Activated T-cell treated with anti-CD3 and anti-CD28 coated beads, Interleukin-2, amount 50 U/mL, for 72 hours (primary cell): ENCODE measurements around the gene VEGFA. TPM values are rescaled to one million over a fixed set of nuclear protein-coding genes. Genes with fewer than 3 reads are reported as not detected.
A peak's percentile ranks its signal among the peaks of the same experiment; 100 is the strongest.

ENCODE experiments used
- ATAC-seq, 2 donors: fragments of 150-1000 bp; cut with Tn5 transposase; replicated peaks in 1 of 2; 2 replicates each; pipeline ENCODE4 v1.10.0; 2021; ENCODE audit warnings: moderate library complexity in 2 of 2, mild to moderate bottlenecking in 1 of 2
- DNase-seq, 2 donors: peaks; one replicate each; pipeline ENCODE4 v3.0.0; 2021 to 2022; ENCODE audit warnings: mixed read lengths in 1 of 2
- H3K27ac Mint-ChIP-seq: one replicate; pipeline ENCODE4 v1.8.0; 2022; ENCODE audit warnings: mild to moderate bottlenecking, moderate library complexity, mixed read lengths
- H3K27me3 Mint-ChIP-seq: one replicate; pipeline ENCODE4 v1.8.0; 2022; ENCODE audit warnings: low read depth, mixed read lengths
- H3K36me3 Mint-ChIP-seq, 2 donors: one replicate each; pipeline ENCODE4 v1.8.0; 2022; ENCODE audit warnings: mixed read lengths in 2 of 2, mild to moderate bottlenecking in 1 of 2; ENCODE audit not compliant: insufficient read depth in 2 of 2
- H3K4me1 Mint-ChIP-seq: one replicate; pipeline ENCODE4 v1.8.0; 2022; ENCODE audit warnings: low read depth, mixed read lengths
- H3K4me3 Mint-ChIP-seq, 2 donors: one replicate each; pipeline ENCODE4 v1.8.0; 2022; ENCODE audit warnings: mild to moderate bottlenecking in 2 of 2, mixed read lengths in 2 of 2, moderate library complexity in 2 of 2
- H3K9me3 Mint-ChIP-seq, 2 donors: one replicate each; pipeline ENCODE4 v1.8.0; 2022; ENCODE audit warnings: mixed read lengths in 2 of 2
- total RNA-seq, 2 donors: library from RNA; stranded (reverse); gene quantifications; one replicate each; pipeline ENCODE4 v1.2.3, GENCODE V29; 2022

The VEGFA gene
- total RNA-seq, 2 donors from 2014 or later = 65.2 to 67.1 TPM

DNA sequence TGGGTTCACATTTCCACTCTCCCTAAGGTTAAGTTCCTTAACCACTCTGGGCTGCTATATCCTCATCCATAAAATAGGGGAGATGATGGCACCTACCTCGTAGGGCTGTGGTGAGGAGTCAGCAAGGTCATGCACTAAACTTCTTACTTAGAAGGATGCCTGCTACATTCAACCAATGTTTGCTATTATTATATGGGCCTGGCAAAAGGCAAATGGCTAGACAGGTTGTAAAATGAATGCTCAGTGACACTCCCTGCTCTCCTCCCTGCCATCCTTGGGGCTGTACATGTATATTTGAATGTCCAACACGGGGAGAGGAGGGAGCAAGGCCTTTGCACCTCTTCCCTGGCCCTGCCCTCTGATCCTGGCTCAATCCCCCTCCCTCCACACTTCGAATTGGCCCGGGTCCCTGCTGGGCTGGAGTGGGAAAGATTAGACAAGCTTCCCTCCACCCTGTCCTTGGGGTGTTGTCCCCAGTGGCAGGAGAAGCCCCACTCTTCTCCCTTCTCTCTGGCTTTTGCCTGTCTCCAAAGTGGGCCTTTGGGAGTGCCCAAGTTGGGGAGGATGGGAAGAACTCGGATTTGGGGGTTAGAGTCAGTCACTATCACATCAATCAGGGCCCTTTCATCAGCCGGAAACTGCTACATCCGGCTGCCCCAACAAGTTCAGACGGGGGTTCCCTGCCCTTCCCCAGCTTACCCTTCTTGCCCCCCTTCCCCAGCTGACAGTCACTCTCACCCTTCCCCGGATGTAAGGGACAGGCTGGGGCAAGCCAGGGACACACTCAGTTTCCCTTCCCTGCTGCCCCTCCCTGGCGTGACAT is 36.3 kb upstream of the VEGFA start:
- Mint-ChIP-seq H3K4me3 (peak overlapping the region in 1 of 2 donors; percentile 31), H3K9me3 (peaks cover 10 to 18% of the 10 kb centered on the region in 2 donors), H3K4me1 (peaks cover 11% of the 10 kb centered on the region), H3K36me3 (peaks cover 8 to 22% of the 10 kb centered on the region in 2 donors), H3K27me3 (no peaks in the 10 kb centered on the region), H3K27ac (peak overlapping the region; percentile 81)
- ATAC-seq (peak; percentile 62 to 81), DNase-seq (peak; percentile 29 to 56)

DNA sequence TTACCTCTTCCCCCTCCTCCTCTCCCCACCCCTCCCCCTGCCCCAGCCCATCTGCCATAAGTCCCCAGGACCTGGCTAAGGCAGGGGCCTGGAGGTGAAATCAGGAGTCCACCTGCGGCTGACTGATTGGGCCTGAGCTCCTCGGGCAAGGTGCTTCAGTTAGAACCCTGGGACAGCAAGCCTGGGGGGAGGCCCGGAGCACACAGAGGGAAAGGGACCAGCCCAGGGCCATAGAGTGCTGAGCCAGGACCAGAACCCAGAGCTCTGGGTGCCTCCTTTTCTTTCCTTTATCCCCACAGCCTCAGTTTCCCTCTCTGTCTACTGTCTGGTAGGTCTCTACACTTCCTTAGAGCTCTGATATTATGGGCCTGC is 35.7 kb upstream of the VEGFA start:
- ATAC-seq (peak in 1 of 2 donors; percentile 24), DNase-seq (no peak)
- Mint-ChIP-seq H3K36me3 (peaks cover 8 to 19% of the 10 kb centered on the region in 2 donors), H3K4me3 (peak overlapping the region in 1 of 2 donors; percentile 16), H3K27me3 (no peaks in the 10 kb centered on the region), H3K4me1 (peaks cover 11% of the 10 kb centered on the region), H3K9me3 (peaks cover 10 to 16% of the 10 kb centered on the region in 2 donors), H3K27ac (no peak overlapping the region)

DNA sequence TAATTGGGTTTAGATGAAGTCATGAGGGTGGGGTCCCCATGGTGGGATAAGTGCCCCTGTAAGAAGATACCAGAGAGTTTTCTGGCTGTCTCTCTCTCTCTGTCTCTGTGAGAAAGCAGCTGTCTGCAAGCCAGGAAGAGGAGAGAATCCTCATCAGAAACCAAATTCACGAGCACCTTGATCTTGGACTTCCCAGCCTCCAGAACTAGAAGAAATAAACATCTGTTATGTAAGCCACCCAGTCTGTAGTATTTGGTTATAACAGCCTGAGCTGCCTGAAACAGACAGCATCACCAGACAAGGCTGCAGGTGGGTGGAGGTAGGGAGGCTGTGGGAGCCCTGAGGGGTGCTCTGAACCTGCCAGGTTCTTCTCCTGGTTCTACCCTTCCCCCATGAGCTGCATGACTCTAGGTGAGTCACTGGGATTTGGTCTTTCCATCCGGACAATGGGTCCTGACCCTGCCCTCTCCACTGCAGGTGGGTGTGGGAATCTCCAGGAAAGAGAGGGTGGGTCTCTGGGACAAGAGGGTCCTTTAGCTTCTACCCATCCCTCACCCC is 34.3 kb upstream of the VEGFA start:
- H3K4me3 Mint-ChIP-seq = no peak overlapping the region
- peaks cover 11% of the 10 kb centered on the region for H3K4me1 Mint-ChIP-seq
- no peaks in the 10 kb centered on the region for H3K27me3 Mint-ChIP-seq
- DNase-seq (no peak), ATAC-seq (no peak)
- peaks cover 8 to 13% of the 10 kb centered on the region in 2 donors for H3K9me3 Mint-ChIP-seq
- peaks cover 4 to 16% of the 10 kb centered on the region in 2 donors for H3K36me3 Mint-ChIP-seq
- H3K27ac Mint-ChIP-seq = no peak overlapping the region

DNA sequence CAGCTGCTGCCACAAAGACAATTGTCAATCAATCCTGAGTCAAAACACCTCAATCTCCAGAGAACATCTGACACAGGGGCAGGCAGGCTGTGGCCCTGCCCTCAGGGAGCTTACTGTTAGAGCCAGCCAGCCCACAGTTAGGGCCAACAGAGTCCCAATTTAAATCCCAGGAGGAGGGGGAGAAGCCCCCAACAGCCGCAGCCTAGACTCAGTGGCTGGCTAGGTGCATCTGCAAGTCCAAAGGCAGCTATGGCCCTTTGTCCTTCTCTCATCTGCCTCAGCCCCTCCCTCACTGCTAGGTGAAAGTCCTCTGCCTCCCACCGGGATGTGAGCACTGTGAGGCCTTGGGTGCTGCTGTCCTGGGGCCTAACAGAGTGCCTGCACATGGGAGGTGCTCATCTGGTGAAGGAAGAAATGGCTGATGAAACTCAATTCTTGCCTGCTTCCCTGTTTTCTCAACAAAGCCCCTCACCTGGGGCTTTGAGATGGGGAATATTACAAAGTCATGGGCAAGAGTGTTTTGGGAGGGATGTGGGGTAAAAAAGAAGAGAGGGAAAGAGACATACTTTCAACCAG is 33.7 kb upstream of the VEGFA start:
- H3K27ac Mint-ChIP-seq = no peak overlapping the region
- H3K4me3 Mint-ChIP-seq = no peak overlapping the region
- H3K36me3 Mint-ChIP-seq = peaks cover 3 to 10% of the 10 kb centered on the region in 2 donors
- no peaks in the 10 kb centered on the region for H3K27me3 Mint-ChIP-seq
- H3K9me3 Mint-ChIP-seq = peaks cover 8% of the 10 kb centered on the region in 2 donors
- peaks cover 11% of the 10 kb centered on the region for H3K4me1 Mint-ChIP-seq
- DNase-seq (no peak), ATAC-seq (no peak)

DNA sequence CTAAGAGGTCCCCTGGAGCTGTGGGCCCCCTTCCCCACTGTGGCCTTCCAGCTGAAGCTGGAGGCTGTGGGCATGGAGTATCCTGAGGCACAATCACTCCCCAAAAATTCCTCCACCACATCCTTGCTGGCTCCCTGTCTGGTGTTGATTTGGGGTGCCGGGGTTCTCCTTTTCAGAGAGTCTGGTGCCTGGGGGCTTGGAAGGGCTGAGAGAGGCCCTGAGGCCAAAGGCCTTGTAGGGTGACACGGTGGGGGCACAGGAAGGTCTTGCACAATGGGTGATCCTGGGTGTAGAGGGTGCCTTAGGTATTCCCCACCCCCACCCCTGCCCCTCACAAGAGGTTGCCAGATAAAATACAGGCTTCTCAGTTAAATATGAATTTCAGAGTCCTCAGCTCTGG is 33.2 kb upstream of the VEGFA start:
- peaks cover 11% of the 10 kb centered on the region for H3K4me1 Mint-ChIP-seq
- H3K27ac Mint-ChIP-seq = no peak overlapping the region
- DNase-seq (no peak), ATAC-seq (no peak)
- peaks cover 3 to 6% of the 10 kb centered on the region in 2 donors for H3K36me3 Mint-ChIP-seq
- H3K9me3 Mint-ChIP-seq = peaks cover 3 to 6% of the 10 kb centered on the region in 2 donors
- H3K4me3 Mint-ChIP-seq = no peak overlapping the region
- H3K27me3 Mint-ChIP-seq = no peaks in the 10 kb centered on the region

DNA sequence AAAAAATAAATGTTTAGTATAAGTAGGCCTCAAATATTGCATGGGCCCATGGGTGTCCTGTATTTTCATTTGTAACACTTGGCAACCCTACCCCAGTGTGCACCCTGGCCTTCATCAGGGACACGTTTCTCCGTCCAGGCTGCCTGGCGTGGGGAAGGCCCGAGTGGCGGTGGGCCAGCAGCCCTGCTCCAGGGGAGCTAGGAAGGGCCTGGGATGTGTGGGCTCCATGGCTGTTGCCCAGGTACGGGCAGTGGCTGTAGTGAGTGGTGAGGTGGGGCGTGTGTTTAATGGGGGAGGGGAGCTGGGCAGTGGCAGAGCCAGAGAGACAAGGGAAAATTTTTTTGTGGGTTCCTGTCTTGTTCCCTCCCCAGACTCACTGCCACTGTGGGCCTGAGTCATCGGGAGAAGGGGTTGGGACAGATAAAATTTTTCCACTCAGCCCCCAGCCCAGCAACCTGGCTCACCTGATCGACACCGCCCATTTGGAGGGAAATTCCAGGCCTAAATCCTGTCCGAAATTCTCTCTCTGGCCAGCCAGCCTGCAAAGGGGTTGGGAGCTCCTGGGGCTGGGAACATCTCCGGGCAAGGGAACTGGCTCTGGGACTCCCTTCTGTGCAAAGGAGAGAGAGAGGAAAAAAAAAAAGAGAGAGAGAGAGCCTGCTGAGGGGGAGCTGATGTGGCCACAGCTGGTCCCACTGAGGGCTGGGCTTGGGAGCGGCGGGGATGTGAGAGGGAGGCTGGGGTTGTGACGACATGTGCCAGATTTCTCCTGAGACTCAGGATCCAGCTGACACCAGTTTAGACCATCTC is 32.5 kb upstream of the VEGFA start:
- H3K4me1 Mint-ChIP-seq = peaks cover 11% of the 10 kb centered on the region
- H3K27ac Mint-ChIP-seq = no peak overlapping the region
- ATAC-seq (no peak), DNase-seq (no peak)
- H3K9me3 Mint-ChIP-seq = peaks cover 0 to 3% of the 10 kb centered on the region in 2 donors
- H3K36me3 Mint-ChIP-seq = peaks cover 1 to 2% of the 10 kb centered on the region in 2 donors
- H3K4me3 Mint-ChIP-seq = no peak overlapping the region
- H3K27me3 Mint-ChIP-seq = no peaks in the 10 kb centered on the region

DNA sequence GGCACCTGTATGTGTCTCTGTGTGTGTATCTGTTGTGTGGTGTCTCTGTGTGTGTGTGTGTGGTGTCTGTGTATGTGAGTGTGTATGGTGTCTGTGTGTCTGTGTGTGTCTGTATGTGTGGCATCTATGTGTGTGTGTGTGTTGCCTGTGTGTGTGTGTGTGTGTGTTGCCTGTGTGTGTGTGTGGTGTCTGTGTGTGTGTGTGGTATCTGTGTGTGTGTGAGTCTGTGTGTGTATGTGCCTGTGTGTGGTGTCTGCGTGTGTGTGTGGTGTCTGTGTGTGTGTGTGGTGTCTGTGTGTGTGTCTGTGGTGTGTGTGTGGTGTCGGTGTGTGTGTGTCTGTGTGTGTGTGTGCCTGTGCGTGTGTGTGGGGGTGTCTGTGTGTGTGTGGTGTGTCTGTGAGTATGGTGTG is 31.7 kb upstream of the VEGFA start:
- H3K27me3 Mint-ChIP-seq = no peaks in the 10 kb centered on the region
- peaks cover 11% of the 10 kb centered on the region for H3K4me1 Mint-ChIP-seq
- H3K9me3 Mint-ChIP-seq = peaks cover 0 to under 1% of the 10 kb centered on the region in 2 donors
- no peak overlapping the region for H3K4me3 Mint-ChIP-seq
- no peak for ATAC-seq
- H3K36me3 Mint-ChIP-seq = no peaks in the 10 kb centered on the region
- DNase-seq = no peak
- H3K27ac Mint-ChIP-seq = no peak overlapping the region

DNA sequence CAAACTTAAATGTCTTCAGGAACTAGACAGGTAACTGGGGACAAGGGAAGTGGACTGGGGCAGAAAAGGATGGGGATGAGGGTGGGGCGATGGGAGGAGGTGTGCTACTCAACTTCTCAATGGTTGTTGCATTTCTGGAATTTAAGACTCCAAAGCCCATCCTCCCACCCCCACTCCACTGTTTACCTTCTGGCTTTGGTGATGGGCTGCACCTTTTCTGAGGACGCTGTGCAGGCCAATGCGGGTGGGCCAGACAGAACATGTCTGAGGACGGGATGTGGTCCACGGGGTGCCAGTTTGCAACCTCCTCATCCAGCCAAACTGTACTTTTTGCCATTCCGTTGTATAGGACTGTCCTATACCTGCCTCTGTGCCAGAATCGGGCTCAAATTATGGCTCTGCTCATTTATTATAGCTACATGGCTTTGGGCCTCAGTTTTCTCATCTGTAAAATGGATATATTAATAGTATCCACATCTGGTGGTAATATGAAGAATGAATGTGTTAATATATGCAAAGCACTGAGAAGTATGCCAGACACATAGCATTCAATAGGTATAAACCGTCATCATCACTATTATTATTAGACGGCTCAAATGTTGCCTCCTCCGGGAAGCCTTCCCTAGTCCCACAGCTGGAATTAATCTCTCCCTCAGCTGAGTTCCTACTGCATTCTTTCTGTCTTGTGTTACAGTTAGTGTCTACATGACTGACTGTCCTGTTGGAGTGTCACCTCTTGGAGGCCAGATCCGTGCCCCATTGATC is 31.0 kb upstream of the VEGFA start:
- Mint-ChIP-seq H3K4me1 (peaks cover 6% of the 10 kb centered on the region), H3K4me3 (no peak overlapping the region), H3K27ac (no peak overlapping the region), H3K27me3 (no peaks in the 10 kb centered on the region), H3K9me3 (no peaks in the 10 kb centered on the region), H3K36me3 (no peaks in the 10 kb centered on the region)
- DNase-seq (no peak), ATAC-seq (no peak)

DNA sequence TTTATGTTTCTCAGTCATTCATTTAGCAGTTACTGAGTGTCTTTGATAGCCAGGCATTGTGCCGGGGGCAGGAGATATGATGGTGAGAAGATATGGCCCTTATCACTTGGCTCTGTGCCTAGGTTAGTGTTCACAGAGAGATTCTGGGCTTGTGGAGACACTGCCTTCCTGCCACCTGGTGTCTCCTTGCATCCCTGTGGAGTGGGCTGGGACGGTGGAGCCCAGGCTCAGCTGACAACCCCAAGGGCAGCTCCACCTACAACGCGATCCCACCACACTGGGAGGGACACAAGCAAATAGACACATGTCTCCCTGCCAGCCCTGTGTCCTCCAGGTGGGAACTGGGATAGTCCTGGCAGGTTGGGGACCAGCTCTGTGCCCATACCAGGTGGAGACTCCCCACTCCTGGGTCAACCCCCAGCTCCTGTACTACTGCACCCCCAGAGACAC is 30.3 kb upstream of the VEGFA start:
- H3K4me3 Mint-ChIP-seq = no peak overlapping the region
- H3K4me1 Mint-ChIP-seq = peaks cover under 1% of the 10 kb centered on the region
- H3K36me3 Mint-ChIP-seq = no peaks in the 10 kb centered on the region
- no peaks in the 10 kb centered on the region for H3K27me3 Mint-ChIP-seq
- H3K27ac Mint-ChIP-seq = no peak overlapping the region
- ATAC-seq (no peak), DNase-seq (no peak)
- no peaks in the 10 kb centered on the region for H3K9me3 Mint-ChIP-seq

DNA sequence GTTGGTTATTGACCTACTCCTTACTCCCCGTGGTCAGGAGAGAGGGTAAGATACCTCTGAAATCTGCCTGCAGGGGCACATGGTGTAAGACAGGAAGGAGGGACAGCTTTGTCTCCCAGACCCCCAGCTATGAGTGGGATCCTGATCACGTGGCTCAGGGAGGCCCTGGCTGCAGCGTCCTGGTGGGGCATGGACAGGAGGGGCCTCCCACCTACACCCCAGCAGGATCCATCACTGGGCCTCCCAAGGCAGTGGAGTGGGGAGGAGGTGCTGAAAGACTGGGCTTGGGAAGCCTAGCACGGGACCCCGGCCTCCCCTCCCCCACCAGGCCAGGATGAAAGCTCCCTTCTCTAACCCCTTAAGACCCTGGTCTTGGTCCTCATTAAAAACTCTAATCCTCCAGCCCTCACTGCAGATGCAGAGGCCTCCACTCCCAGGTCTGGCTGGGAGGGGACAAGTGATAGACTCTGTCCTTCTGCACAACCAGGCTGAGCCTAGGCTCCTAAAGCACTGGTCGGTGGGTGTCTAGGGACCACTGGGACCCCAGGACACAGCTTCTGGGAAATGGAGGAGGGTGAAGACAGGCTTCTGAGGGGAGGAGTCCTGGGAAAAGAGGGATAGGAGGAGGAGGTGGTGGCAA is 29.6 kb upstream of the VEGFA start:
- Mint-ChIP-seq H3K27ac (no peak overlapping the region), H3K9me3 (no peaks in the 10 kb centered on the region), H3K4me1 (no peaks in the 10 kb centered on the region), H3K27me3 (no peaks in the 10 kb centered on the region), H3K4me3 (no peak overlapping the region), H3K36me3 (no peaks in the 10 kb centered on the region)
- DNase-seq = no peak
- no peak for ATAC-seq

DNA sequence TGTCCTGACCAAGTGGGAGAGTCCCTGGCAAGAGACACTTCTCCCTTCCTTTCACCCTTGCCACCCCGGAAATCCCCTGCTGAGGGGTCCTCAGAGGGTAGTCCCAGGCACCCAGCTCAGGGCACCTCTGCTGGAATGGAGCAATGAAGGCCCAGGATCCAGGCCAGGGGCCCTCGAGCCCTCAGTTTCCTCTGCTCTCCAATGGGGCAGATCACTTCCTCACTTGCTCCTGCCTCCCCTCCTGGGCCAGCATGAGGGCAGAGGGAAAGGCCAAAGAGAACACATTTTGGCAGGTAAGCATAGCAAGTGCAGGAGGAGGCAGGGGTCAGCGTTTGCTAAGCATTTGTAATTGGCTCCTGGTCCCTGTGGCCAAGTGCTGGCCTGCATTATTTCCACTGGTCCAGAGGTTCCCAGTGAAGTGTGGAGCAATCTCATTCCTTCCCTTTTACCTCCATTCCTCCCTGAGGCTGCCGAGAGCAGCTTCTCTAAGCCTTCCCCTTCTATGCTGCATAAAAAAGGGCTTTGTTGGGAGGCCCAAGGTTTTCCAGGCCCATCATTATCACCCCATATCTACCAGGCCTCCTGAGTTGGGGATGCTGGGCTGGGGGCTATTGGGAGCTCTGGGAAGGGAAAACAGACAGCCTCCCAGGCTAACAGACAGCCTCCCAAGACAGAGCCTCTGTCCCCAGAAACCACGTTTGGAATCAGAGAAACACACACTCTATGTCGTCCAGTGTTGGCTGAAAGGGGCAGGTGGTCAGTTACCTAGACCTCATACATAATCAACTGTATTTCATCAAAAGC is 28.8 kb upstream of the VEGFA start:
- no peak overlapping the region for H3K4me3 Mint-ChIP-seq
- DNase-seq (no peak), ATAC-seq (no peak)
- H3K9me3 Mint-ChIP-seq = no peaks in the 10 kb centered on the region
- no peak overlapping the region for H3K27ac Mint-ChIP-seq
- H3K36me3 Mint-ChIP-seq = no peaks in the 10 kb centered on the region
- H3K27me3 Mint-ChIP-seq = no peaks in the 10 kb centered on the region
- no peaks in the 10 kb centered on the region for H3K4me1 Mint-ChIP-seq
